AG04449 (cell line): ENCODE results near the gene ANKRD13B.

Source experiments
- CTCF ChIA-PET: fragments of 350-600 bp; formaldehyde crosslinking; extraction: SDS; loops from one replicate; lab custom pipeline; 2021; ENCODE audit warnings: antibody characterized with exemption; lab: Yijun Ruan, JAX
- POLR2A ChIA-PET: fragments of 400-600, 350-600 bp; formaldehyde crosslinking; extraction: SDS; loops from one replicate; lab custom pipeline; 2020; ENCODE audit warnings: antibody characterized with exemption, inconsistent platforms; lab: Yijun Ruan, JAX
- DNase-seq: peaks from one replicate; pipeline ENCODE4 v3.0.0-alpha.2; 2010; ENCODE audit warnings: low read depth, low spot score
- H3K4me3 ChIP-seq: 2 replicates; pipeline ENCODE4 v1.5.1; 2011; ENCODE audit warnings: low read depth, mild to moderate bottlenecking, control low read depth, low read length
- CTCF ChIP-seq: IDR thresholded peaks from one replicate; pipeline ENCODE4 v1.5.1; 2011; ENCODE audit warnings: mild to moderate bottlenecking, moderate library complexity, low read length, control low read depth, inconsistent platforms; ENCODE audit not compliant: insufficient read depth; ENCODE audit errors: missing control alignments

The ANKRD13B gene

GRCh38 chr17:29571883-29572681, 20.9 kb upstream of the ANKRD13B start:
- ChIA-PET CTCF (interaction anchor here (1.0 to 20.8 kb wide), 16 partner anchors 9 to 359 kb away, joined by 3 to 222 read pairs (median 8); partner anchors contain the start of genes ANKRD13B and SSH2), POLR2A (interaction anchor here (1.4 kb wide), 1 partner anchor 278 kb away, joined by 4 read pairs; the partner anchor contains the start of gene NUFIP2)
- no peak for DNase-seq
- TF ChIP-seq CTCF = no peak
- H3K4me3 ChIP-seq = no peak overlapping the region; the same call in 1 of the 2 replicates

GRCh38 chr17:29572691-29573557, 20.0 kb upstream of the ANKRD13B start:
- no peak for DNase-seq
- ChIA-PET POLR2A (interaction anchor here (1.0 to 1.4 kb wide), 2 partner anchors 16 to 279 kb away, joined by 3 to 4 read pairs; partner anchors contain the start of gene NUFIP2), CTCF (interaction anchor here (0.8 to 20.8 kb wide), 21 partner anchors 8 to 523 kb away, joined by 3 to 222 read pairs (median 4); partner anchors contain the start of genes ANKRD13B and SSH2)
- peak; percentile 70 for TF ChIP-seq CTCF
- H3K4me3 ChIP-seq = peak overlapping the region; percentile 3; the same call in 1 of the 2 replicates

- H3K4me3 ChIP-seq = no peak overlapping the region
- no peak for TF ChIP-seq CTCF
- DNase-seq = no peak
- ChIA-PET POLR2A (interaction anchor here (1.0 kb wide), 1 partner anchor 15 kb away, joined by 3 read pairs; no protein-coding TSS in a partner anchor), CTCF (interaction anchor here (0.8 to 20.8 kb wide), 20 partner anchors 7 to 522 kb away, joined by 3 to 222 read pairs (median 5); partner anchors contain the start of genes ANKRD13B and SSH2)
Observed at GRCh38 chr17:29573558-29573869, 19.4 kb upstream of the ANKRD13B start.

- POLR2A ChIA-PET = no interaction called here
- DNase-seq = no peak
- no peak overlapping the region for H3K4me3 ChIP-seq
- no peak for TF ChIP-seq CTCF
- CTCF ChIA-PET = interaction anchor here (1.1 to 20.8 kb wide), 14 partner anchors 7 to 522 kb away, joined by 3 to 222 read pairs (median 8); partner anchors contain the start of genes ANKRD13B and SSH2
Observed at GRCh38 chr17:29573871-29574731, 18.8 kb upstream of the ANKRD13B start.

DNA sequence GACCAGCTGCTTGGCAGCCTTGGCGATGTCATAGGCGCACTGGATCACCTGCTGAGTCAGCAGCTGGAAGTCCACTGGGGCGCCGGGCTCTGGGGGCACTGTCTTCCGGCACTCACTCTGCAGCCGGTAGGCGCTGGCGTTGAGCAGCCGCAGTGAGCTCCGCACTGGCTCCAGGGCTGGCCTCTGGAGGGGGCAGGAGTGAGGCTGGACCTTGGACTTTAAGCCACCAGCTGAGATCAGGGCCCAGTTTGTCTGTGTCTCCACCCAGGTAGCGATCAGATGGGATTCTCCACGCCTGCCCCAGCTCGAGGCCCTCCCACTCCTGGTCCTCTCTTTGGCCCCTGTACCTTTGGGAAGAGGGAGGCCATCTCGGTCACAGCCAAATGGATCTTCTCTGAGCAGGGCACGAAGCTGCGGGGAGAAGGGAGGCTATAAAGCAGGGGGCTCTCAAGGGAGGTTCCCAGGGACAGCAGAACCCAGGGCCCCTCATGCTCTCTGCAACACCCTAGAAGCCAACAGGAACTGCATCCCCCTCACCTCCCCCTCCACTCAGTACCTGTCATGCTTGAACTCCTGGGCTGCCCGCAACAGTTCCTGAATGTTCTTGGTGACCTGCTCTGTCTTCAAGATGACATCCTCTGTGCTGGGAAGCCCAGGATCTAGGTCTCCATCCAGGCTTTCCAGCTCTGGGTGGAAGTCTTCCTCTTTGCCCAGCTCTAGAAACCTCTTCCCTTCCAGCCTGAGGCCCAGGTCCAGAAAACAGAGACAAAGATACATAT, 18.0 kb upstream of the ANKRD13B start:
- no peak for TF ChIP-seq CTCF
- DNase-seq = no peak
- H3K4me3 ChIP-seq = no peak overlapping the region
- POLR2A ChIA-PET = no interaction called here
- CTCF ChIA-PET = interaction anchor here (1.1 to 20.8 kb wide), 8 partner anchors 4 to 232 kb away, joined by 3 to 222 read pairs (median 94); partner anchors contain the start of genes ABHD15, ANKRD13B and TP53I13
